DND-41 (cell line): ENCODE results near the gene EHBP1.

Experiments used
- ATAC-seq: fragments of 200-7000 bp; cut with Tn5 transposase; 3 replicates; pipeline ENCODE4 v1.9.1; 2021; ENCODE audit warnings: low read depth; ENCODE audit not compliant: insufficient read depth
- DNase-seq: peaks from one replicate; pipeline ENCODE4 v3.0.0-alpha.2; 2020
- H2AFZ ChIP-seq: 2 replicates; pipeline ENCODE4 v1.6.0; 2012; ENCODE audit warnings: low read depth, low read length
- H3K27ac ChIP-seq: 2 replicates; pipeline ENCODE4 v1.5.1; 2012; ENCODE audit warnings: low read length, inconsistent platforms
- H3K27me3 ChIP-seq: fragments of 200-600 bp; sonication (generic); 2 replicates; pipeline ENCODE4 v1.6.0; 2012; ENCODE audit warnings: low read length, mild to moderate bottlenecking, inconsistent platforms; ENCODE audit not compliant: insufficient read depth, poor library complexity
- H3K36me3 ChIP-seq: 2 replicates; pipeline ENCODE4 v1.5.1; 2012; ENCODE audit warnings: low read length, inconsistent platforms; ENCODE audit not compliant: insufficient read depth
- H3K4me1 ChIP-seq: 2 replicates; pipeline ENCODE4 v1.5.1; 2012; ENCODE audit warnings: mild to moderate bottlenecking, low read length; ENCODE audit not compliant: insufficient read depth
- H3K4me2 ChIP-seq: 2 replicates; pipeline ENCODE4 v1.6.0; 2012; ENCODE audit warnings: mild to moderate bottlenecking, moderate library complexity, low read length, inconsistent platforms; ENCODE audit not compliant: insufficient read depth
- H3K4me3 ChIP-seq, 2 experiments: fragments of 200-600 bp in 1 of 2; shearing (Covaris generic) in 1 of 2; 2 replicates each; pipeline ENCODE4 v1.5.1; 2012 to 2016; ENCODE audit warnings: inconsistent platforms in 2 of 2, low read length in 2 of 2, mild to moderate bottlenecking in 2 of 2, low read depth in 1 of 2, moderate library complexity in 1 of 2
- H3K79me2 ChIP-seq: 2 replicates; pipeline ENCODE4 v1.6.0; 2012; ENCODE audit warnings: low read length, inconsistent platforms; ENCODE audit not compliant: insufficient read depth
- H3K9ac ChIP-seq: 2 replicates; pipeline ENCODE4 v1.6.0; 2012; ENCODE audit warnings: low read depth, mild to moderate bottlenecking, inconsistent platforms, low read length, moderate library complexity
- H3K9me3 ChIP-seq: 2 replicates; pipeline ENCODE4 v1.5.1; 2012; ENCODE audit warnings: low read length, moderate library complexity, mild to moderate bottlenecking, inconsistent platforms; ENCODE audit not compliant: insufficient read depth, severe bottlenecking
- H4K20me1 ChIP-seq: 2 replicates; pipeline ENCODE4 v1.6.0; 2012; ENCODE audit warnings: low read length; ENCODE audit not compliant: insufficient read depth
- EZH2 ChIP-seq: IDR thresholded peaks from 3 replicates; pipeline ENCODE4 v1.6.1; 2012; ENCODE audit warnings: borderline replicate concordance, low read depth, mild to moderate bottlenecking, moderate library complexity, low read length, inconsistent platforms; ENCODE audit not compliant: severe bottlenecking
- TF ChIP-seq, protein P1 (sequence below): IDR thresholded peaks from 2 replicates; pipeline ENCODE4 v1.5.1; 2012; ENCODE audit warnings: borderline replicate concordance, low read length, moderate library complexity, mild to moderate bottlenecking; ENCODE audit not compliant: poor library complexity, severe bottlenecking; ENCODE audit errors: extremely low read depth

The EHBP1 gene

GRCh38 chr2:63086687-63087086 lies 381.2 kb downstream of the EHBP1 start:
- DNase-seq (no peak), ATAC-seq (no peak)
- Histone ChIP-seq H3K9me3 (no peaks in the 10 kb centered on the region), H4K20me1 (no peaks in the 10 kb centered on the region), H3K36me3 (no peaks in the 10 kb centered on the region), H3K27me3 (no peaks in the 10 kb centered on the region), H2AFZ (no peak overlapping the region), H3K27ac (no peak overlapping the region), H3K79me2 (no peaks in the 10 kb centered on the region), H3K4me2 (no peak overlapping the region), H3K4me1 (no peaks in the 10 kb centered on the region), H3K4me3 (no peak overlapping the region), H3K9ac (no peak overlapping the region)
- no peak for TF ChIP-seq EZH2
- TF ChIP-seq, protein P1, sequence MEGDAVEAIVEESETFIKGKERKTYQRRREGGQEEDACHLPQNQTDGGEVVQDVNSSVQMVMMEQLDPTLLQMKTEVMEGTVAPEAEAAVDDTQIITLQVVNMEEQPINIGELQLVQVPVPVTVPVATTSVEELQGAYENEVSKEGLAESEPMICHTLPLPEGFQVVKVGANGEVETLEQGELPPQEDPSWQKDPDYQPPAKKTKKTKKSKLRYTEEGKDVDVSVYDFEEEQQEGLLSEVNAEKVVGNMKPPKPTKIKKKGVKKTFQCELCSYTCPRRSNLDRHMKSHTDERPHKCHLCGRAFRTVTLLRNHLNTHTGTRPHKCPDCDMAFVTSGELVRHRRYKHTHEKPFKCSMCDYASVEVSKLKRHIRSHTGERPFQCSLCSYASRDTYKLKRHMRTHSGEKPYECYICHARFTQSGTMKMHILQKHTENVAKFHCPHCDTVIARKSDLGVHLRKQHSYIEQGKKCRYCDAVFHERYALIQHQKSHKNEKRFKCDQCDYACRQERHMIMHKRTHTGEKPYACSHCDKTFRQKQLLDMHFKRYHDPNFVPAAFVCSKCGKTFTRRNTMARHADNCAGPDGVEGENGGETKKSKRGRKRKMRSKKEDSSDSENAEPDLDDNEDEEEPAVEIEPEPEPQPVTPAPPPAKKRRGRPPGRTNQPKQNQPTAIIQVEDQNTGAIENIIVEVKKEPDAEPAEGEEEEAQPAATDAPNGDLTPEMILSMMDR = no peak

DNA sequence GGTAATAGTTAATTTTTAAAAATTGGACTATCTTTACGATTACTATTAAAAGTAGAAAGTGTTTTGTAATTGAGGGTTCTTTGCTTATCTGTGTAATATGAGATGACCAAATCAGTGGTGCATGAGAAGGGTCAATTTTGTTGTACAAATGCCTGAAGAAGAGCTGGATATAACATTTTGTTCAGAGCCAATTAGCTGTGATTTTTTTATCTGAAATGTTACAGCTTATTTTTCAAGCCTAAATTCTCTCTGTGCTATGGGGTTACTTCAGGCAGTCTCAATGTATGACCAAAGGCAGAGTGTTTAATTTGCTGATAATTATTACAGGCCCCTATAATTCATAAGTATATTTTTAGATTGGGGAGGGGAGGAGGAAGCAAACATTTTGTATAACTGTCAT lies 386.9 kb downstream of the EHBP1 start:
- no peaks in the 10 kb centered on the region for H3K27me3 ChIP-seq
- no peak overlapping the region for H3K4me2 ChIP-seq
- DNase-seq (no peak), ATAC-seq (no peak)
- H2AFZ ChIP-seq = no peak overlapping the region
- H3K79me2 ChIP-seq = no peaks in the 10 kb centered on the region
- no peaks in the 10 kb centered on the region for H3K9me3 ChIP-seq
- H3K27ac ChIP-seq = no peak overlapping the region
- H3K36me3 ChIP-seq = no peaks in the 10 kb centered on the region
- no peak overlapping the region for H3K4me3 ChIP-seq
- H3K9ac ChIP-seq = no peak overlapping the region
- H3K4me1 ChIP-seq = no peaks in the 10 kb centered on the region
- H4K20me1 ChIP-seq = no peaks in the 10 kb centered on the region
- TF ChIP-seq, protein P1 = no peak
- TF ChIP-seq EZH2 = no peak

DNA sequence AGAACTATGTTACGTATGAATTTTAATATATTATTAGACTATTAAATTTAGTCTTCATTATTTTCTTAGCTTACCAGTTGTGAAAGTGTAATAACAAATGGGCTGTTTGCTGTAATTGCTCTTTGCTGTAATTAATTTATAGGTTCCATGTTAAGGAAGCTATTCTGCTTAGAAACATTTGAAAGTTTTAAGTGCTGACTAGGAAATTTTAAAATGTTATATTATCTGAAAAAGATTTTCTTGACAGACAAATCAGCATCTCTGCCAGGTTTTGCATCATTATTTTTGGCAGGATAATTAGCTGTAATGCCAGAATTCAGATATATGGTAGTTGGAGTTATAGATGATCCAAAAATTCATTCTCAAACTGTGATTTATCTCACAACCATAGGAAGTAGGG lies 387.3 kb downstream of the EHBP1 start:
- DNase-seq = no peak
- Histone ChIP-seq H3K27me3 (no peaks in the 10 kb centered on the region), H4K20me1 (no peaks in the 10 kb centered on the region), H3K9ac (no peak overlapping the region), H2AFZ (no peak overlapping the region), H3K4me3 (no peak overlapping the region), H3K79me2 (no peaks in the 10 kb centered on the region), H3K36me3 (no peaks in the 10 kb centered on the region), H3K4me2 (no peak overlapping the region), H3K27ac (no peak overlapping the region), H3K9me3 (no peaks in the 10 kb centered on the region), H3K4me1 (no peaks in the 10 kb centered on the region)
- TF ChIP-seq EZH2 = no peak
- TF ChIP-seq, protein P1 = no peak
- ATAC-seq = no peak

DNA sequence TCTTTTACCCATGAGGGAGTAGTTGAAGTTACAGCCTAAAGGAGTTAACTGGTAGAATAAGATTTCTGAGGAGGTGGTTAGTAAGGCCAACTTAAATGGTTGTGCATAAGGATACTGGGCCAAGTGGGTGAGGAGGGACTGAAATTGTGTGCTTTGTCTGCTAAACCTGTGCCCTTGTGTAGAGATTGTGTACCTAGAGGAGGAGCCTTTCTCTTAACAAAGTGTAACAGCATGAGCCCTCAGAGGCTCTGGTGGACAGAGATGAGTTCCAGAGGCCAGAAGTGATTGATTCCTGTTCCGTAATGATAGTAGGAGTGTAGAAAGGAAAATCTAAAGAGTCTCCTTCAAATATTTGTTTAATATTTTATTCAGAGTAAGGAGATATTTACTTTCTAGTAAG lies 388.0 kb downstream of the EHBP1 start:
- TF ChIP-seq, protein P1 = no peak
- no peak for TF ChIP-seq EZH2
- DNase-seq = no peak
- Histone ChIP-seq H2AFZ (no peak overlapping the region), H3K27ac (no peak overlapping the region), H3K27me3 (no peaks in the 10 kb centered on the region), H3K4me3 (no peak overlapping the region), H3K9ac (no peak overlapping the region), H3K36me3 (no peaks in the 10 kb centered on the region), H3K4me2 (no peak overlapping the region), H3K9me3 (no peaks in the 10 kb centered on the region), H4K20me1 (no peaks in the 10 kb centered on the region), H3K4me1 (no peaks in the 10 kb centered on the region), H3K79me2 (no peaks in the 10 kb centered on the region)
- ATAC-seq = no peak
